OCI-LY7 (cell line): Measurements from ENCODE around the gene ATP11C. TPM values are rescaled to one million over a fixed set of nuclear protein-coding genes. Genes with fewer than 3 reads are reported as not detected.
"Not testable (repeated sequence)": the region's sequence is repeated elsewhere in the genome, so short reads cannot be mapped to it uniquely, and the experiment has no call there.

Experiments used
- BruUV-seq: library from RNA; stranded (reverse); fragments of 400-500 nt; replicated peaks from 2 replicates; lab custom pipeline; 2021; lab: Mats Ljungman, UMichigan
- CTCF ChIA-PET: fragments of 300-600 bp; sonication (Branson Sonifier 250); formaldehyde crosslinking; loops from one replicate; lab custom pipeline; 2022; ENCODE audit warnings: antibody characterized with exemption; ENCODE audit not compliant: unreplicated experiment; lab: Charles Lee
- POLR2A ChIA-PET: fragments of 300-600 bp; sonication (Branson Sonifier 250); formaldehyde crosslinking; loops from one replicate; lab custom pipeline; 2022; ENCODE audit warnings: antibody characterized with exemption; lab: Charles Lee
- DNase-seq: peaks from one replicate; pipeline ENCODE4 v3.0.0-alpha.2; 2015; ENCODE audit warnings: low spot score
- H2AFZ ChIP-seq: fragments of 200-600 bp; sonication (generic), shearing (Covaris generic); 2 replicates; pipeline ENCODE4 v1.6.1; 2014; ENCODE audit warnings: mild to moderate bottlenecking, antibody characterized with exemption, low read length, moderate library complexity
- H3K27ac ChIP-seq: fragments of 200-600 bp; sonication (generic); 2 replicates; pipeline ENCODE4 v1.5.1; 2014; ENCODE audit warnings: mixed run types, low read depth, mild to moderate bottlenecking, moderate library complexity, low read length, inconsistent platforms; ENCODE audit not compliant: poor library complexity, severe bottlenecking
- H3K36me3 ChIP-seq: fragments of 200-600 bp; sonication (generic); 2 replicates; pipeline ENCODE4 v1.6.1; 2014; ENCODE audit warnings: mild to moderate bottlenecking, antibody characterized with exemption, low read length, moderate library complexity, mixed read lengths; ENCODE audit not compliant: insufficient read depth
- H3K4me1 ChIP-seq: fragments of 200-600 bp; sonication (generic); 2 replicates; pipeline ENCODE4 v1.5.1; 2014; ENCODE audit warnings: mild to moderate bottlenecking, low read length; ENCODE audit not compliant: insufficient read depth, poor library complexity, severe bottlenecking
- H3K4me2 ChIP-seq: fragments of 200-600 bp; sonication (generic); 2 replicates; pipeline ENCODE4 v1.6.1; 2014; ENCODE audit warnings: mild to moderate bottlenecking, low read length
- H3K4me3 ChIP-seq: fragments of 200-600 bp; sonication (generic); 2 replicates; pipeline ENCODE4 v1.5.1; 2014; ENCODE audit warnings: mild to moderate bottlenecking, low read depth, low read length; ENCODE audit not compliant: poor library complexity, severe bottlenecking
- H3K79me2 ChIP-seq: fragments of 200-600 bp; sonication (generic); 2 replicates; pipeline ENCODE4 v1.6.1; 2016; ENCODE audit warnings: low read depth, mild to moderate bottlenecking, low read length, moderate library complexity, mixed read lengths; ENCODE audit not compliant: insufficient read depth
- H3K9me2 ChIP-seq: fragments of 200-600 bp; sonication (generic); 2 replicates; pipeline ENCODE4 v1.6.1; 2016; ENCODE audit warnings: mild to moderate bottlenecking, low read length, mixed read lengths; ENCODE audit not compliant: insufficient read depth
- H3K9me3 ChIP-seq: fragments of 200-600 bp; sonication (generic); 2 replicates; pipeline ENCODE4 v1.6.1; 2014; ENCODE audit warnings: mild to moderate bottlenecking, mixed run types, low read length, mixed read lengths
- H4K20me1 ChIP-seq: fragments of 200-600 bp; sonication (generic); 2 replicates; pipeline ENCODE4 v1.6.1; 2014; ENCODE audit warnings: mild to moderate bottlenecking, antibody characterized with exemption, low read length, moderate library complexity, mixed read lengths; ENCODE audit not compliant: insufficient read depth
- EZH2phosphoT487 ChIP-seq: fragments of 200-600 bp; sonication (generic); IDR thresholded peaks from 2 replicates; pipeline ENCODE4 v1.6.1; 2018; ENCODE audit warnings: low read depth, borderline replicate concordance, mild to moderate bottlenecking, mixed run types, antibody characterized with exemption, low read length, moderate library complexity, mixed read lengths
- intact Hi-C: fragments of 100-400 bp; cut with micrococcal nuclease; formaldehyde crosslinking; loops from one replicate; pipeline ENCODE4 v1.10.0; 2022; ENCODE audit not compliant: unreplicated experiment
- total RNA-seq, 2 experiments: library from RNA; depleted of rRNA in 1 of 2; stranded (reverse); fragments of >200 nt in 1 of 2; shearing (Covaris generic) in 1 of 2; gene quantifications; 2 replicates each; pipeline ENCODE4 v1.2.3, GENCODE V29; 2014 to 2022
- TF ChIP-seq, protein P1 (sequence below): fragments of 200-600 bp; sonication (generic); conservative IDR thresholded peaks from 2 replicates; pipeline ENCODE4 v1.5.1; 2014; ENCODE audit warnings: mild to moderate bottlenecking, antibody characterized with exemption, low read length, moderate library complexity, mixed read lengths

The ATP11C gene
- total RNA-seq, 2 experiments from 2014 or later: 20.9 to 25.2 TPM

DNA sequence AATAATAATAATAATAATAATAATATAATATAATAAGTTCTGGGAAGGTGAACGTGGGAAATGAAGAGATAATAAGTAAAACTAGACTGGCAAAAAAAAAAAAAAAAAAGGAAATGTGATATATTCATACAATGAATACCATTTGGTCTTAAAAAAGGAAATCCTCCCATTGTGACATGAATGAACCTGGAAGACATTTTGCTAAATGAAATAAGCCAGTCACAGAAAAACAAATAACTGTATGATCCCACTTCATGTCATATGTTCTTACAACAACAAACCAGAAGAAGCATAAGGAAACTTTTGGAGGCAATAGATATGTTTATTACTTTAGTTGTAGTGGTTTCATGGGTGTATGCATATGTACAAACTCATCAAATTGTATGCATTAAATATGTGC is 63.1 kb downstream of the ATP11C start:
- H3K4me1 ChIP-seq: no peaks in the 10 kb centered on the region
- ChIA-PET POLR2A (no interaction called here), CTCF (no interaction called here)
- TF ChIP-seq EZH2phosphoT487: no peak
- TF ChIP-seq, protein P1, sequence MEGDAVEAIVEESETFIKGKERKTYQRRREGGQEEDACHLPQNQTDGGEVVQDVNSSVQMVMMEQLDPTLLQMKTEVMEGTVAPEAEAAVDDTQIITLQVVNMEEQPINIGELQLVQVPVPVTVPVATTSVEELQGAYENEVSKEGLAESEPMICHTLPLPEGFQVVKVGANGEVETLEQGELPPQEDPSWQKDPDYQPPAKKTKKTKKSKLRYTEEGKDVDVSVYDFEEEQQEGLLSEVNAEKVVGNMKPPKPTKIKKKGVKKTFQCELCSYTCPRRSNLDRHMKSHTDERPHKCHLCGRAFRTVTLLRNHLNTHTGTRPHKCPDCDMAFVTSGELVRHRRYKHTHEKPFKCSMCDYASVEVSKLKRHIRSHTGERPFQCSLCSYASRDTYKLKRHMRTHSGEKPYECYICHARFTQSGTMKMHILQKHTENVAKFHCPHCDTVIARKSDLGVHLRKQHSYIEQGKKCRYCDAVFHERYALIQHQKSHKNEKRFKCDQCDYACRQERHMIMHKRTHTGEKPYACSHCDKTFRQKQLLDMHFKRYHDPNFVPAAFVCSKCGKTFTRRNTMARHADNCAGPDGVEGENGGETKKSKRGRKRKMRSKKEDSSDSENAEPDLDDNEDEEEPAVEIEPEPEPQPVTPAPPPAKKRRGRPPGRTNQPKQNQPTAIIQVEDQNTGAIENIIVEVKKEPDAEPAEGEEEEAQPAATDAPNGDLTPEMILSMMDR: no peak
- H4K20me1 ChIP-seq: no peaks in the 10 kb centered on the region
- H3K27ac ChIP-seq: no peak overlapping the region
- DNase-seq: no peak
- H2AFZ ChIP-seq: no peak overlapping the region
- H3K4me3 ChIP-seq: no peak overlapping the region
- no peaks in the 10 kb centered on the region for H3K36me3 ChIP-seq
- intact Hi-C loops: no loop called here
- H3K79me2 ChIP-seq: no peaks in the 10 kb centered on the region
- no peaks in the 10 kb centered on the region for H3K9me2 ChIP-seq
- H3K4me2 ChIP-seq: no peak overlapping the region
- BruUV-seq: no TSS peak
- H3K9me3 ChIP-seq: no peaks in the 10 kb centered on the region

DNA sequence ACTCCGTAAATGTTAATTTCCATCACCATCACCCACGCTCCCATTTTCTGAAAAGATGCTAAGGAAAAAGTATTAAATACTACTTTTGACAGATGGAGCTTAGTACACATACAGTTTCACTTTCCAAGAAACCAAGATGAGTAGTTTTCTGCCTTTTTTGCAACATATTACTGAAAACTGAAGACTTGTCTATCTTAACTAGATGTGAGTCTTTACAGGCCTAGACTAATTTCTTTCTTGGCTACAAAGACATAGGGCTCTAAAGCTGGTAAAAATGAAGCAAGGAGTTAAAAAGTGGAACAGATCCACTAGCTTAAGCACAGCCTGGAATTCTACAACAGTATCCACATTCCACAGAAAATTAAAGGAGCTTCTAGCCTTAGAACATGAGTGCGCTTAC is 68.2 kb downstream of the ATP11C start:
- Histone ChIP-seq H3K36me3 (no peaks in the 10 kb centered on the region; the same call in 1 of the 2 replicates), H3K9me3 (no peaks in the 10 kb centered on the region), H3K4me1 (no peaks in the 10 kb centered on the region), H3K9me2 (no peaks in the 10 kb centered on the region), H3K27ac (no peak overlapping the region), H4K20me1 (no peaks in the 10 kb centered on the region), H3K4me2 (no peak overlapping the region), H3K4me3 (no peak overlapping the region), H3K79me2 (no peaks in the 10 kb centered on the region), H2AFZ (no peak overlapping the region)
- no peak for DNase-seq
- ChIA-PET CTCF (no interaction called here), POLR2A (no interaction called here)
- TF ChIP-seq EZH2phosphoT487: no peak
- TF ChIP-seq, protein P1: no peak
- intact Hi-C loops: no loop called here
- BruUV-seq: no TSS peak

DNA sequence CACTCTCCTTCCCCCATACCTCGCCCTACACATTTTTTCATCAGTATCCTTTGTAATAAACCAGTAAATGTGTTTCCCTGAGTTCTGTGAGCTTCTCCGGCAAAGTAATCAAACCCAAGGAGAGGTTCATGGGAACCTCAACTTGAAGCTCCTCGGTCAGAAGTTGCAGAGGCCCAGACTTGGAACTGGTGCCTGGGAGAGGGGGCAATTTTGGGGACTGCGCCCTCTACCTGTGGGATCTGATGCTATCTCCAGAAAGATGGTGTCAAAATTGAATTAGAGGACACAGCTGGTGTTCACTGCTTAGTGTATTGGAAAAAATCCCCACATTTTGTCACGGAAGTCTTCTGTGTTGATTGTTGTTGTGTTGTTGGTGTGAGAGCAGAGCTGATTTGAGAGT is 70.6 kb downstream of the ATP11C start:
- Histone ChIP-seq H3K4me2 (no peak overlapping the region), H3K9me3 (no peaks in the 10 kb centered on the region), H4K20me1 (no peaks in the 10 kb centered on the region), H3K27ac (no peak overlapping the region), H3K4me1 (no peaks in the 10 kb centered on the region), H3K4me3 (no peak overlapping the region), H3K79me2 (no peaks in the 10 kb centered on the region), H3K36me3 (no peaks in the 10 kb centered on the region; the same call in 1 of the 2 replicates), H2AFZ (no peak overlapping the region), H3K9me2 (no peaks in the 10 kb centered on the region)
- DNase-seq: no peak
- ChIA-PET POLR2A (no interaction called here), CTCF (no interaction called here)
- BruUV-seq: no TSS peak
- TF ChIP-seq, protein P1: peak; percentile 44
- no peak for TF ChIP-seq EZH2phosphoT487
- intact Hi-C loops: no loop called here

DNA sequence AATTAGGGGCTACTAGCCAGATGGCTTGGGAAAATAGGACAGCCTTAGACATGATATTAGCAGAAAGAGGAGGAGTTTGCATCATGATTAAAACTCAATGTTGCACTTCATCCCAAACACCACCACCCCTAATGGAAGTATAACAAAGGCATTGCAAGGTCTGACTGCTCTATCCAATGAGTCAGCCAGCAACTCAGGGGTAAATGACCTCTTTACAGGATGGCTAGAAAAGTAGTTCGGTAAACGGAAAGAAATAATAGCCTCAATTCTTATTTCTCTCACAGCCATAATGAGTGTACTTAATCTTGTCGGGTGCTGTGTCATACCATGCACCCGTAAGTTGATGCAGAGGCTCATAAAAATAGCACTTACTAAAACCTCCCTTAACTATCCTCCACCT is 76.0 kb downstream of the ATP11C start:
- intact Hi-C loops, POLR2A ChIA-PET, H3K27ac ChIP-seq, DNase-seq, H3K4me3 ChIP-seq, H4K20me1 ChIP-seq, H3K79me2 ChIP-seq, H3K4me2 ChIP-seq, H3K9me3 ChIP-seq, H3K9me2 ChIP-seq, H2AFZ ChIP-seq, BruUV-seq, CTCF ChIA-PET, H3K36me3 ChIP-seq, H3K4me1 ChIP-seq: not testable (repeated sequence)
